Lower leg skin (tissue), 3 donors: ENCODE results near the gene GRHL3.

Experiments used
- CTCF ChIP-seq, 3 donors: fragments of 450-650 bp; IDR thresholded peaks; one replicate each; pipeline ENCODE4 v1.5.1; 2016; ENCODE audit warnings: antibody characterized with exemption in 3 of 3, mild to moderate bottlenecking in 3 of 3, moderate library complexity in 2 of 3
- POLR2A ChIP-seq, 2 donors: fragments of 450-650 bp; IDR thresholded peaks; one replicate each; pipeline ENCODE4 v1.6.1; 2016 to 2017; ENCODE audit warnings: antibody characterized with exemption in 2 of 2, mild to moderate bottlenecking in 1 of 2, moderate library complexity in 1 of 2

- no peak for TF ChIP-seq CTCF (IDR thresholded peaks at IDR 0.05)
- no peak for TF ChIP-seq POLR2A (IDR thresholded peaks at IDR 0.05)
Measured at GRCh38 chr1:24344090-24344742, 25.1 kb downstream of the GRHL3 start.
